T47D (cell line): ENCODE results near the gene RAPGEF3.

Experiments used
- DNase-seq, 2 experiments: peaks; one replicate each; pipeline versions ENCODE4 v3.0.0 to v3.0.0-alpha.2; 2011 to 2012; ENCODE audit warnings: low read depth in 1 of 2, low spot score in 1 of 2
- JUND ChIP-seq: IDR thresholded peaks from 2 replicates; pipeline ENCODE4 v1.6.1; 2012; ENCODE audit warnings: low read depth
- in situ Hi-C: cut with HindIII; loops from 2 replicates; pipeline ENCODE4 v1.10.0; 2016; ENCODE audit warnings: low sequenced_read_pairs, low pct_unique_long_range_greater_than_20kb

Gene RAPGEF3

DNA sequence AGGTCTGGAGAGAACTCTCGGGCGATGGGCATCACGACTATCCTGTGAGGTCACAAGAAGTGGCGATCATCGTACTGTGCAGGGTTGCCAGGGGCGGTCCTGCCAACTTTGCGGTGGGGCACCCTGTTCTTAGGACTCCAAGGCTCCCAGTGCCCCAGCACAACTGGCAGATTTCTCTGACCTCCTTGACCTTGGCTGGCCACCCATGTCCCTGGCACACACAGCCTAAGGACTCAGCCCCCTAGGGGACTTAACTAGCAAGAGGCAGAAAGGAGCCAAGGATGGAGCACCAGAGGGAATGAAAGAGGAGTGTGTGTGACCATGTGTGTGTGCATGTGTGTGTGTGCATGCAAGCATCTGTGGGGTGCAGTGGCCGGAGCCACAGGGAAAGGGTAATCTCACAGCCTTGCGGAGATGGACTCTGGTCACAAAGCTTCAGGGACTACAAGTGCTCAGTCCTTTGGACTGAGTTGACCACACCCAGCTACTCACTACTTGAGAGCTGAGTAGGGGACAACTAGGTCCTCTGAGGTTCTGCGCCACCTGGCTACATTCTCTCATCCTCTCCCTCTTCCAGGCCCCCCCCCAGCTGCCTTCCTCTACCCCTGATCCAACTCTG lies 28.1 kb upstream of the RAPGEF3 start:
- in situ Hi-C loops = no loop called here
- TF ChIP-seq JUND = no peak
- no peak for DNase-seq

DNA sequence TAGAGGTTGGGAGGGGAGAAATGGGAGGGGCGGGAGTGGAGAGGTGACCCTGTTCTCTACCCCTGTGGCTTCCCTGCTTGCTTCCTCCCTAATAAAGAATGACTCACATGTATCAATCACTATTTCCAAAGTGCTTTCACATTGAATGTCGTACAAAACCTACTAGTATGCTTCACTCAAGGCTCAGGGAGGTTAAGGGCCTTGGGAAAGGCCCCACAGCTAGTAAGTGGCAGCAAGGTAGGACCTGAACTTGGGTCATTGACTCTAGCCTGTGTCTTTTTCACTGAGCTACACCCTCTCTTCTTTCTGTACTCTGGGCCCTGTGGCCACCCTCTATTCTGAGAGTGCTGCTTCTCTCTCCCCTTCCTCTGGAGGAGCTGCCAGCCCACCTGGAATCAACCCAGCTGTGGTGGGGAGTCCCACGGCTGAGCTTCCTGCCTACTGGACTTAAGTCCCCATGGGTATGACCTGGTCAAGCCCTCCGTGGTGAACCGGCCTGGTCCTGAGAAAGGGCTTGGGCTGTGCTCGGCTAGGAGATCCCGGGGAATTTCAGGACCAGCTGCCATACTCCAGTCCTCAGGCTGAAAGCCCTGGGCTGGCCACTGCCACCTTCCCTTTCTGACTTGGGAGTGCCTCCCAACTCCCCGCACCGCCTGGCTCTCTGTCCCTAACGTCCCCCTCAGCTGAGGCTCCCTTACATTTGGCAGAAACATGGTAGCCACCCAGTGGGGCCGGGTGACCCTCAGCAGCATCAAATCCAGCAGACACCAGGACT lies 27.4 kb upstream of the RAPGEF3 start:
- no peak for DNase-seq
- in situ Hi-C loops = no loop called here
- TF ChIP-seq JUND = no peak

DNA sequence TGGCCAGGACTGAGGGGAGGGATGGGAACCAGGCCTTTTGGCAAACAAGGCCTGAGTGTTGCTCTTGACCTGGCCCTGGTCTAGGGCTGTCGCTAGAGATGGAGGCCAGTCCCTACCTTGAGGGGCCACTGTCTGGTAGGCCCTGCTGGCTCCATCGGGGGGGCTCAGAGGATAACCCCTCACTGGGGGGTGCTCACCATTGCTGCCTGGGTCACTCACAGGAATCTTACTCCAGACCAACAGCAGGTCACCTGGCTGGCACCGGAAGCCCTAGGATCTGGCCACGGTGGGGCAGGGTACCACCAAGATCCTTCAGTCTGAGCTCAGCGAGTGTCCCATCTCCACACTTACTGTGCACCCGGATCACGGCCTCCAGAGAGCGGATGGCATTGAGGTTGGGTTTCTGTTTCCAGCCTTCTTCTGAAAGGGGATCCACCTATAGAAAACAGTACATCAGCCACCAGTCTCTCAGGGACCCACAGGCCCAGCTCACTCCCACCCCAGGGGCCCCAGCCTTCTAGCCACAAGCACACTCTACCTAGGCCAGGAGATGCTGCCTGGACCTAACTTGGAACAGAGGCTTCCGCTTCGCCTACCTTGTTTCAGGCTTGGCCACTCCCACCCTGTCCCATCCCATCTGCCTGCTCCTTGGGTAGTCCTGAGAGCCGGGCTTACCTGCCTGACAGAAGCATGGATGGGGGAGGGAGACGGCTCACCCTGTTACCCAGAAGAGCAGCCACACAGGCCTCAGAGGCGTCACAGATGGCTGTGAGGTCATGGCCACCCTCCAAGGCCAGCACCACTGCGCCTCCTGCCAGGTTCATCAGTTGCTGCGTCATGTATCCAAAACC lies 26.6 kb upstream of the RAPGEF3 start:
- no peak for TF ChIP-seq JUND
- in situ Hi-C loops = no loop called here
- no peak for DNase-seq

DNA sequence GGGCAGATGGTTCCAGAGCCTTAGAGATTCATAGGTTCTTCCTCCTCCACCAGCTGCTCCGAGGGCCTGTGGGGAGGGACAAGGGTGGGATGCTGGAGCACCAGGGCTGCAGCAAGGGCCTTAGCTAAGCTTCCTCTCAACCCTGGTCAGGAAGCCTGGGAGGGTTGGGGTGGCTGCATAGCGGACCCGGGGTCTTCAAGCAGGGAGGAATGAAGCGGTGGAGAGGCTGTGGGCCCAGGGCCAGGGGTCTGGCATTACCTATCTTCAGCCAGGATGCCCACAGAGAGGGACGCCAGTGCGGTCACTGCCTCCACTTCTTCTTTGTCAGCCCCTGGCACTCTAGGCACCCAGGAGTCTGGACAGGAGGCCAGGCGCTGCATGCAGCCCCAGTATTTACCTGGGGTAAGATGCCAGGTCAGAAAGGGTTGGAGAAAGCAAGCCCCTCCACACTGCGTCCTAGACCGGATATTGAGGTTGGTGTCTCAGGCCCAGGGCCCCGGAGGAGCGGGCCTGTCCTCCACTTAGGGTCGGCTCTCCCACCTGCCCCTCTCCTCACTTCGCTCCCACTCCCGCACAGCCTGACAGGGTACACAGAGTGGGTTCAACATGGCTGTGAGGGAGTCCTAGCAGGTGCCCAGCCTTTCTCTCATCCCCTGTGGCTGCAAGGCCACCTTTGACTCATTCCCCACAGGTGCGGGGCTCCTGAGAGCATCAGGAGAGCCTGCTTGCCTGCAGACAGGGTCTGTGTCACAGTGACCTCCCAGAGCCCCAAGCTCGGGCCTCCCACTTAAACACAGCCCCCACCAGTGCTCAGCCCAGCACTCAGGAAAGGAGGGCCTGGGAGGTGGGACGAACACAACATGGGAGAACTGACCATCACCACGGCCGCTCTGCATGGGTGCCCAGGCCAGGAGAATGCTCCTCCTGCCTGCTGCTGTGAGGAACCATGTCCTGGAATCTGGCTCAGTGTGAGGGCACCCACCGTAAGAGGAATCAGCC lies 25.4 kb upstream of the RAPGEF3 start:
- in situ Hi-C loops = no loop called here
- no peak for TF ChIP-seq JUND
- no peak for DNase-seq

DNA sequence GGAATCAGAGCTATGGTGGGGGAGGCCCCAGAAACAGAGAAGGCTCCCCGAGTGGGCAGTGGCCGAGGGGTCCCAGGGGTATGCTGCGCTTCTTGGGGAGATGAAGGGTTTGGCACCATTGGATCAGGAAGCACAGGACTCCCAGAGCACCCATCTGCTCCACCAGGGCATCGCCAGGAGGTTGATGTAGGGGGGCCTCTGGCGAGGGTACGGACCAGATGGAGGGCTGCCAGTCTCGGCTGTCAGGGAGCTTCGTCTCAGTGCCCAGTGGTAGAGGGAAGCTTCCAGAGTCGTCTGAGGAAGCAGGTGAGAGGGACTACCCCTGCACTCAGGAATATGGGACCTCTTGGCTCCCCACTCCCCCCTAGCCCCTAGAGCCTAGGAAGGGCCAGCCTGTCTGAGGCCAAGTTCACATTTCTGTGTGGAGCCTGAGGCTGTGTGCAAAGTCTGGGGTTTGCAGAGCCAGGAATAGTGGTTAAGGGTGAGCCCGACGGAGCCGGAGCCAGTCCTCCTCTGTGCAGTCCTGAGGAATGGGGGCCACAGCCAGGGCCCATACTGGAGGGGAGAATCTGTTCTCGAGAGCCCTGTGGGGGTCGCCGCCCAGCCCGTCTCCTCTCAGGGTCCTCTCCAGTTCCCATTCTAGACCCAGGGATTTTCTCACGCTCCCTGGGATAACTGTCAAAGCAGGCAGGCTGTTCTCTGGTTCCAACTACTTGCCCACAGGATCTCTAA lies 24.5 kb upstream of the RAPGEF3 start:
- in situ Hi-C loops = no loop called here
- TF ChIP-seq JUND = no peak
- no peak for DNase-seq

DNA sequence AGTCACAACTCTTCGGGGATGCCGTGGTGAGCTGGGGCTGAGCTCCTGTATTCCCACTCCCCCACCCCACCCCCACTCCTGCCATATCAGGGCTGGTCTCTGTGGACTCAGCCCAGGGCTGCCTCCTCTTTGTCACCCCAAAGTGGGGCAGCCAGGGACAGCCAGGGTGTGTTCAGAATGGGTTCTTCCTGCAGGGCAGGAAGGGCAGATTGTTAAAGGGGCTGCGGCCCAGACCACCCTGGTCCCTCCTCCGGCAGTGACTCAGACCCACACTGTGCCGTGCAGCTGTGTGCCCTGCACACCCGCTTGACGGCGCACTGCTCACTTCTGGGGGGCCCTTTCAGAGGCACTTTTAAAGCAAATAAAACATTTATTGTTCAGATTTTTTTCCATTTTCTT lies 23.7 kb upstream of the RAPGEF3 start:
- TF ChIP-seq JUND = no peak
- in situ Hi-C loops = no loop called here
- DNase-seq = no peak

DNA sequence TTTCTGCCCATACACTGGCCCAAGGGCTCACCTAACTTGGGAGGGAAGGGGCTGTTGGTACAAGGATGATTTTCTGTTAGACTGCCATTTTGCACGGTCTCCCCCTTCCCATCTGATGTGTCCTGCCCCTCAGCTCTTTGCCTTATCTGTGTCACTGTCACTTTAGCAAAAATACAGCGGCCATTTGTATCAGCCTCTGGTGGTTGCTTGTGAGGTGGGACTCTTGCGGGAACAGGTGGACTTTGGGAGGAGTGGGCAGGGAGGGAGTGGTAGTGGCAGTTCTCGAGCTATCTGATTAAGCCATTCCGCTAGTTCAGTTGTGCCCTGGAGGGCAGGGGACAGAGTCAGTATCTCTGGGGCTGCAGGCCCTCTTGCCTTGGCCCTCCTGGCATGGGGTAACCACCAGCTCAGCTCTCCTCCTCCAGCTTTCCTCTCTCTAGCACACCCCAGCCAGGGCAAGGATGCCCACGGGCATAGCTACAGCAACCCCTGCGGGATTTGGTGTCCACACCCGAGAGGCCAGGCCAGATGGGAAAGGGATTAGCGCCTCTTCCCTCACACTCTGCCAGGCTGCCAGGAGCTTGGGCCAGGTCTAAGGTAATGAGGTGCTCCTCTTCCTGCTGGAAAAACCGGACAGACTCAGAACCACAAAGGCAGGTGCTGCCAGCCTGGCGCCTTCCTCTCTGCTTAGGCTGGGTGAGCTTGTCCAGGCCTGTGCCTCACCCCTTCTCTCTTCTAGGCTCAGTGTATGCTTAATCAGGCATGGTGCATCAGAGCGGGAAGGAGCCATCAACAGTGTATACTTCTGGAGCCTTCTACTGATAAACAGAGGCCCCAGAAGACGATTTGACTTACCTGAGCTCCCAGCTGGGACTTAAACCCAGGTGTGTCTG lies 23.0 kb upstream of the RAPGEF3 start:
- DNase-seq = peak; percentile 82 to 94
- no peak for TF ChIP-seq JUND
- in situ Hi-C loops = no loop called here

DNA sequence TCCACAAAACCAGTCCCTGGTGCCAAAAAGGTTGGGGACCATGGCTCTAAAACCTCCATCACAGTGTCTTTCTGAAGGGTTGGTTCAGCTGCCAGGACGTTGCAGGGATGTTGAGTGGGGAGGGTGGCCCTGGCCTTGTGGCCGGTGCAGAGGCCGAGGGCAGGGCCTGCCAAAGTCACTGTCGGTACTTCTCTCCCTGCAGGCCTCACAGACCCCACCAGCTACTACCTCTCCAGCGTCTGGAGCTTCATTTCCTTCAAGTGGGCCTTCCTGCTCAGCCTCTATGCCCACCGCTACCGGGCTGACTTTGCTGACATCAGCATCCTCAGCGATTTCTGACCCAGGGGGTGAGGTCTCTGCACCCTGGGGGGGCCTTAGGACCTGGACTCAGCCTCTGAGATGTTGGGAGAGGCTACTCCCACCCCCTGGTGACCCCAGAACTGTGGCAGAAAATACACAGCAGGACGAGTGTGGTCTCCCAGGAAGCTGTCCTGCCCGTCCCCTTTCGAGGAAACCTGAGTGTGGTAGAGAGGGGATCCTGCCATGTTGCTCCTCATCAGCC lies 21.3 kb upstream of the RAPGEF3 start:
- TF ChIP-seq JUND = no peak
- no peak for DNase-seq
- in situ Hi-C loops = no loop called here

DNA sequence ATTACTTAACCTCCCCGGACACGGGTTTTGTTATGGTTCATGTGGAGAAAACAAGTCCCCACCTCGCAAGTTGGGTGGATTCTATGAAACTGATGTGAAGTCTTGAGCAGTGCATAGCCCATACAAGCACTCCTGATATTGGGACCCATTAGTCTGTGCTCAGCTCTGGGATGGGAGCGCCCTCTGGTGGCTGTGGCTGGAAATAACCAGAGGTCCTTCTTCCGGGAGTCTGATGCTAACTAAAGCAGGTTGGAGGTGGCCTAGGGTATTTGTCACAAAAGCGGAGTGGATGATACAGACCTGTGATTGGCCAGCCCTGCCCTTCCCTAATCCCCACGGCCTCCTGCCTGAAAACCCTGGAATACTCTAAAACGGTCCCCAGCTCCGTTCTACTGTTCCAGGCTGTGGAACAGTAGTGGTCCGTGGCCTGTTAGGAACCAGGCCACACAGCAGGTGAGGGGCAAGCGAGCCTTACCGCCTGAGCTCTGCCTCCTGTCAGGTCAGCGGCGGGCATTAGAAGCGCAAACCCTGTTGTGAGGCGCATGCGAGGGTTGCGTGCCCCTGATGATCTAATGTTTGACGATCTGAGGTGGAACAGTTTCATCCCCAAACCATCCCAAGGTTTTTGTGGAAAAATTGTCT lies 20.7 kb upstream of the RAPGEF3 start:
- peak; percentile 89 to 90 for DNase-seq
- in situ Hi-C loops = no loop called here
- TF ChIP-seq JUND = no peak

DNA sequence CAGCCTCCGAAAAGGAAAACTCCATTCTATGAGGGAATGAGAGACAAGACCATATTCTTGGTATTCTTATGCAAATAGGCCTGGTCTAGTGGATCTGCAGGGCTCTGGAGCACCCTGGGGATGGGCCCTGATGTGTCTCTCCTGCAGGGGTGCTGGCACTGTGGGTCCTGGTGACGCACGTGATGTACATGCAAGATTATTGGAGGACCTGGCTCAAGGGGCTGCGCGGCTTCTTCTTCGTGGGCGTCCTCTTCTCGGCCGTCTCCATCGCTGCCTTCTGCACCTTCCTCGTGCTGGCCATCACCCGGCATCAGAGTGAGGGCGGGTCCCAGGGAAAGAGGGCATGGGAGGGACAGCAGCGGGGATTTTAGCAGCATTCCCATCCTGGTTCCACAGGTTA lies 20.2 kb upstream of the RAPGEF3 start:
- in situ Hi-C loops = no loop called here
- DNase-seq = no peak
- TF ChIP-seq JUND = no peak
